Measurements from ENCODE around the gene CETP.
A peak's percentile ranks its signal among the peaks of the same experiment; 100 is the strongest.

Gene CETP, protein sequence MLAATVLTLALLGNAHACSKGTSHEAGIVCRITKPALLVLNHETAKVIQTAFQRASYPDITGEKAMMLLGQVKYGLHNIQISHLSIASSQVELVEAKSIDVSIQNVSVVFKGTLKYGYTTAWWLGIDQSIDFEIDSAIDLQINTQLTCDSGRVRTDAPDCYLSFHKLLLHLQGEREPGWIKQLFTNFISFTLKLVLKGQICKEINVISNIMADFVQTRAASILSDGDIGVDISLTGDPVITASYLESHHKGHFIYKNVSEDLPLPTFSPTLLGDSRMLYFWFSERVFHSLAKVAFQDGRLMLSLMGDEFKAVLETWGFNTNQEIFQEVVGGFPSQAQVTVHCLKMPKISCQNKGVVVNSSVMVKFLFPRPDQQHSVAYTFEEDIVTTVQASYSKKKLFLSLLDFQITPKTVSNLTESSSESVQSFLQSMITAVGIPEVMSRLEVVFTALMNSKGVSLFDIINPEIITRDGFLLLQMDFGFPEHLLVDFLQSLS

DNA sequence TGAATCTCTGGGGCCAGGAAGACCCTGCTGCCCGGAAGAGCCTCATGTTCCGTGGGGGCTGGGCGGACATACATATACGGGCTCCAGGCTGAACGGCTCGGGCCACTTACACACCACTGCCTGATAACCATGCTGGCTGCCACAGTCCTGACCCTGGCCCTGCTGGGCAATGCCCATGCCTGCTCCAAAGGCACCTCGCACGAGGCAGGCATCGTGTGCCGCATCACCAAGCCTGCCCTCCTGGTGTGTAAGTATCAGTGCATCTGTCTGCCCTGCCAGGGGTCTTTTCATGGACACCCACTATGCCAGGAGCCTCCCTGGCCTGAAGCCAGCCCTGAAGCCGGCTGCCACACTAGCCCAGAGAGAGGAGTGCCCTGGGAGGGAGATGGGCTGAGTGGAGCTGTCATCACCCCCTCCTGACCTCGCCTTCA lies at the start of gene CETP:
Gene CETP (plus strand): TSS at position 100 of the 431 bp plus-strand sequence. CDS start 30 bp downstream, at position 130.
- DNase-seq (ENCODE audit: low read depth in 2 of 2), result no peak

DNA sequence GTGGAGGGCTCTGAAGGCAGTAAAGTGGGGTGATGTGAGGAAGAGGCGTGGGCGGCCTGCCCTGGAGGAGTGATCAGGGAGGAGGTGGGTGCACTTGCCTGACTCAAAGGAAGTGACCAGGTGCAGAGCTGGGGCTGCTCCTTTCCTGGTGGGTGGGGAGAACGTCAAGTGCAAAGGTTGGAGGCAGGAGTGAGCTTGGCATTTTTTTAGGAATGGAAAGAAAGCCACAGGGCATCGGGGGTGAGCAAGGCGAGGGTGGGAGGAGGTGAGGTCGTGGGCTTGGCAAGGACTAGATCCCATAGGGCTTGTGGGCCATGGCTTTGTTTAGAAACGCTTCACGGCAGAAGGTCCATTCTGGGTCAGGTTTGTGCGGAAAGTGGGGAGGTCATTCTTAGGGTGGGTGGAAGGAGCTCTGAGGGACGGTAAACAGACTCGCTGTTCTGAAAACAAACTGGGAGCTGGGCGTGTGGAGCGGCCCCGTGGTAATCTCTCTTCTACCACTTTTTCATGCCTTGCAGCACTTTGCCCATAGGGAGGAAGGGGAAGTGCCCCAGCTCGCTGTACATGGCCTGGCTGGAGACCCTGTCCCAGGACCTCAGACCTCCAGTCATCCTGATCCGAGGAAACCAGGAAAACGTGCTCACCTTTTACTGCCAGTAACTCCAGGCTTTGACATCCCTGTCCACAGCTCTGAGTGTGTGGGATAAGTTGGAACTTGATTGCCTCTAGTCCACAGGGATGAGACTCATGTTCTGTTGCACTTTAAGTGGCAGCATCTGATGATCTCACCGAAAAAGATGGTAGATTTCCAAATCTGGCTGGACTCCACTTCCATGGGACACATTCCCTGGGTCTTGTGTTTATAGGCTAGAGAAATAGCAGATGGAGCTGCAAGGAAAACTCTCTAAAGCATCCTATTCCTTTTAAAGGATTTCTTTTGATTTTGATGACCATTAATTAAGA lies 48.7 kb upstream of the CETP start:
- DNase-seq (ENCODE audit: low read depth in 2 of 2), result no peak

DNA sequence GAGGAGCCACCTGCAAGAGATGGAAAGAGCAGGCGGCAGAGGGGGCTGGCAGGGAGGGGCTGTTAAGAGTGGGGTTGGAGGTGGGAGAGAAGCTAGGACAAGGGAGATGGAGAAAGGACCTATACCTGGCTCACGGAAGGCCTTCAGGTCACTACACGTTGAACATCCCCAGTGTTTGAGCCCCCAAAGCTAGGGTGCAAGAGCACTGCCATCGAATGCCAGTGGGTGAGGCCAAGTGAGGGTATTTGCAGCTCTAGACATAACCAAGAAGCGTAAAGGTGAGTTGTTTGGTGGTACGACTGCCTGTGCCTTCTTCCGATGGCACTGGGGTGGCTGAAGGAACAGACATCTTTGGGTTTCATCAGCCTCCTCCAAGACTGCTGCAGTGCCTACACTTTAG lies 46.9 kb upstream of the CETP start:
- DNase-seq (ENCODE audit: low read depth in 2 of 2), result no peak

DNA sequence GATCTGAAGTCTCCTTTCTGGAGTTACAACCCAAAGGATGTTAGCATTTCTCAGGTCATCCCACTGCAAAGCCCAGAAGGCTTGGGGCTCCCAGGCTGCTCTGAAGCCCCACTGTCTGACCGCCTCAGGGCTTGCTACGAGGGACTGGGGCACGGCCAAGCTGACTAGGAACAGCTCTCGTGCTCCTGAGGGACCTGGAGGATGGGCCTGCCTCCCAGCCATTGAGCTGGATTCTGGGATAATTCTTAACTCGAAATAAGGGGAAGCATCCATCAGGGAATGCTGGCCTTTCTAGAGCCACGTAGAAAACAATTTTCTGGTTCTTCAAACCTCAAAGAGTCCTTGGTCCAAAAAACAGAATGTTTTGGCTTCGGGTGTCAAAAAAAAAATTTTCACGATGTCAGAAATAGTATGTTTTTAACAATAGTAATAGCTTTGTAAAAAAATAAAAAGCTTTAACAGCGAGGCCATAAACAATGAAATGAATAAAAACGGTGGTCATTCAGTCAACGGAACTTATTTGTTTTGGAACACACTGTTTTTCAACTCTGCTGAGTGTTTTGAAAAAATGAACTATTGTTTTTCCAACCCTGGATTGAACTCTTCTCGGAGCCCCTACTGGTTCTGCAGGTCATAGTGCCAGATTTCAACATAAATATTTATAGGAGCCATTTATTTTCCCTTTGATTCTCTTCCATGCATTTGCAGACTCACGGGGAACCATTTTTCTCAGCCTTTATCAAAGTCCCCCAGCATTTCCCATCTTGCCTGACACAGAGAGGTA lies 46.2 kb upstream of the CETP start:
- DNase-seq (ENCODE audit: low read depth in 2 of 2), result no peak

DNA sequence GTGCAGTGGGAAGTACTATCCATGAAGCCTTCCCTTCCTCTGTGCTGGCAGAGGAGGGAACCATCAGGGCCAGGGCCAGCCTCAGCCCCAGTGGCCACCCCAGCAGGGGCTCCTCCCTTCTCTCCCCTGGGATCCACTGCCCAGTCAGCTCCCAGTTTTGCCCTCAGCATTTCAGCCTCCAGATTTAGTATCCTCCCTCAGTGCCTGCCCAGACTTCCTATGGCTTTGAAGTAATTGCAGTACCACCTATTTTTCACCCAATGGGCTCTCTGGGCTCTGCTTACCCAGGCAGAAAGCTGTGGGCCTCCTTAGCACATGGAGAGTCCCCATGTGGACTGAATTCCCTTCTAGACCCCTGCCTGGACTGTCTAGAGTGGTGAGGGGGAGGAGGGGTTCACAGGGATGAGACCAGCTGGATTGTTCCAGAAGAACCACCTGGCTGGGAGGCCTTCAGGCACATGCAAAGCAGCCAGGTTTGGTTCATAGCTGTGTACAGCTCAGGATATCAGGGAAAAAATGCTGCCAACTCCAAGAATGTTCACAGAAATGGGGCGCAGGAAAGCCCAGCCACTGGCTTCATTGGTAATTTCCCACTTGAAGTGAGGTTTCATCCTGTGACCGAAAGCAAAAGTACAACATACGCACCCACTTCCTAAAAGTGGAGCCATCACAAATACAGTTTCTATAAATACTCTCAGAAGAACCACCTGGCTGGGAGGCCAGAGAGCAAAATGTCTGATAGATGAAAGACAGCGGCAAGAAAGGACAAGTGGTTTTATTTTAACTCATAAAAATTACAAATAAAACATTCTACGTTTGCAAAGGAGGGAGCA lies 45.0 kb upstream of the CETP start:
- DNase-seq (ENCODE audit: low read depth in 2 of 2), result peak in 1 of 2 donors; percentile 5

DNA sequence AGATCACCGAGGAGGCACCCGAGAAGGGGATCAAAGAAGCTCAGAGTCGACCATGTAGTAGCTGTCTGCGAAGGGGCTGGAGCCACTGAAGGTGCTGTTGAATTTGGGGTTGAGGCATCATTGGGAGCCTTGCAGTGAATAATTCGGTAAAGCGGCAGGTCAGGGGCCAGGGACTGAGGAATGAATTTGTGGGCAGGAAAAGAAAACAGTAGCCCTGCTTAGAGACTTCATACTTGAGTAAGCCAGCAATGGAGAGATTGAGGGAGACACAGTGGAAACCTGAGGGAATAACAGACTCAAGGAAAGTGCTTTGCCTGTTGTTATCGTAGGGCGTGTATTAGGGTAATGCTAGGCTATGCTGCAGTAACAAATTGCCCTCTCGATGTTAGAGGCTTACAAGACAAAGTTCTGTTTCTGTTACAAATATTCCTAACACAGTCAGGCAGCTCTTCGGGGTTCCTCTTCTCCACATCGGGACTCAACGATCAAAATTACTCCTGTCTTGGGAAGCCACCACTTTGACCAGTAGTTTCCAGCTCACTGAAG lies 43.2 kb upstream of the CETP start:
- DNase-seq (ENCODE audit: low read depth in 2 of 2), result no peak

DNA sequence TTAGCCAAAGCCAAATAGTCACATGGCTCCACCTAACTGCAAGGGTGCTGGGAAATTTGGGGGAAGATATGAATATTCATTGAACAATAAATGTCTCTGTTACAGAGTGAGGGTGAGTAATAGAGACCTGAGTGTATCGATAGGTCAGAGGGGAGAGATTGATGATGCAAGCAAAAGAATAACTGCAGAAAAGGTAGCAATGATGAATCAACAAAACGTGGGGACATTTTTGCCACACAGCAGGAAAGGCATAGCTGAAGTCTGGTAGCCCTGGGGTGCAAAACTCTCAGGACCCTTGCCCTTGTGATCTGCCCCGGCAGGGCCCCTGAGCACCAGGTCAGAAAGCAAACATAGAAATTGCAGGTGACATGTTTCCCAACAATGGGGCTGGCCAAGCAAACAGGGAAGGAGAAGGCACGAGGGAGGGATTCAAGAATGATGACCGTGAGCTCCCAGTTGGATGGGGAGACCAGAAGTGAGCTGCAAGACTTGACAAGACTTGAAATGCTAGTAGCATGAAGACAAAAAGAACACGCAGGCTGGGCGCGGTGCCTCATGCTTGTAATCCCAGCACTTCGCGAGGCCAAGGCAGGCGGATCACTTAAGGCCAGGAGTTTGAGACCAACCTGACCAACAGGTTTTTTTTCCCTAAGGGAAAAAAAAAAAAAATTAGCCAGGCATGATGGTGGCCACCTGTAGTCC lies 42.5 kb upstream of the CETP start:
- no peak for DNase-seq (ENCODE audit: low read depth in 2 of 2)

DNA sequence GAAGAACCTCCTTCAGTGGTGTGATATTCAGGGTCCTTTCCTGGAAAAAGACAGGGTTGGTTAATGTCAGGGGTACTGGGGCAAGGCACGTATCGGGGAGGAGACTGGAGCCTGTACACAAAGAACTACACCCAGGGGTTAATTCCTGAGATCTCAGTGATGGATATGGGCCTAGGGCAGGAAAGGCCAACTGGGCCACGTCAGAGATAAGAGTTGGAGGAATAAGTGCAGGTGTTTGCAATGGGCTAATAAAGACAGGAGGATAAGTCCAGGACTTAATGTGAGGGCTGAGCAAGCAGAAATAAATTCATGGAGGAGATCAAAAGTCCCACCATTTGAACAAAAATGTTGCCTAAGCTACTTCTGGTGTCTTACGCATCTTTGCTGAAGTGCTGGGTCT lies 40.2 kb upstream of the CETP start:
- DNase-seq (ENCODE audit: low read depth in 2 of 2), result no peak

DNA sequence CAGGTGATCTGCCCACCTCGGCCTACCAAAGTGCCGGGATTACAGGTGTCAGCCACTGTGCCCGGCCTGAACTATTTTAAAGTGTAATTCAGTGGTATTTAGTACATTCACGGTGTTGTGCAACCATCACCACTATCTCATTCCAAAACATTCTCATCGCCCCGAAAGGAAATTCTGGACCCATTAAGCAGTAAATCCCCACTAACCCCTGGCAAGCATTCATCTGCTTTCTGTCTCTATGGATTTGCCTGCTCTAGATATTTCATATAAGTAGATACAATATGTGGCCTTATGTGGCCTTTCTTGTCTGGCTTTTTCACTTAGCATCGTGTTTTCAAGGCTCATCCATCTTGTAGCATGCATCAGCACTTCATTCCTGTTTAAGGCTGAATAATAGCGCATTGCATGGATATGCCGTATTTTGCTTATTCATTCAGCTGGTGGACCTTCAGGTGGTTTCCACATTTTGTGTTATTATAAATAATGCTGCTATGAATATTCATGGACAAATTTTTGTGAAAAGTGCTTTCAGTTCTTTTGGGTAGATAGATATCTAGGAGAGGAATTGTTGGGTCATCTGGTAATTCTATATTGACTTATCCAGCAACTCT lies 38.2 kb upstream of the CETP start:
- no peak for DNase-seq (ENCODE audit: low read depth in 2 of 2)

DNA sequence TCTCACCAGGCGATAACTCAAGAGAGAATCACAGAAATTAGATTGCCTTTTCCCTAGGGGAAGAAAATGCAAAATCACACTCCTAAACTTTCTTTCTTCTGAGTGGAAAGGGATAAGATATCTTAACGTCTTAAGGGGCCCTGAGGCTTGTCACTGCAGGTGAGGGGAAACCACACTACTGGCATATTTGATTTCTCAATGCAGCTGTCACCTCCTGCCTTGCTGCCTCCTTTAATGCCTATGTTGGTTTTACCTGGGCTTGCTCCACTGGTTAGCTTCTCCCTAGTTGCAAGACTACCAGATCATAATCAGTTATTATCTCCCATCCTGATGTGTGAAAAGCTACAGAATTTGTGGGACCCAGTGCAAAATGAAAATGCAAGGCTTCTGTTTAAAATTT lies 34.3 kb upstream of the CETP start:
- DNase-seq (ENCODE audit: low read depth in 2 of 2), result no peak

DNA sequence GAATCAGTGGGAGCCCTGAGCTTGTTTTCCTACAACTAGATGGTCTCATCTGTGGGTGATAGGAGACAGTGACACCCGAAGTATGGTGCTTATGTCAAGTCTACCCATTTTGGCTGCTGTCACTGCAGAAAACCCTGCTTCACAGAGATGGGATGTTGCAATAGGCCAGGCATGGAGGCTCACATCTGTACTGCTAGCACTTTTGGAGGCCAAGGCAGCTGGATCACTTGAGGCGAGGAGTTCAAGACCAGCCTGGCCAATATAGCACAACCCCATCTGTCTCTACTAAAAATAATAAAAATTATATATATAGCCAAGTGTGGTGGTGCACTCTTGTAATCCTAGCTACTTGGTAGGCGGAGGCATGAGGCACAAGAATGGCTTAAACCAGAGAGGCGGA lies 32.1 kb upstream of the CETP start:
- no peak for DNase-seq (ENCODE audit: low read depth in 2 of 2)

DNA sequence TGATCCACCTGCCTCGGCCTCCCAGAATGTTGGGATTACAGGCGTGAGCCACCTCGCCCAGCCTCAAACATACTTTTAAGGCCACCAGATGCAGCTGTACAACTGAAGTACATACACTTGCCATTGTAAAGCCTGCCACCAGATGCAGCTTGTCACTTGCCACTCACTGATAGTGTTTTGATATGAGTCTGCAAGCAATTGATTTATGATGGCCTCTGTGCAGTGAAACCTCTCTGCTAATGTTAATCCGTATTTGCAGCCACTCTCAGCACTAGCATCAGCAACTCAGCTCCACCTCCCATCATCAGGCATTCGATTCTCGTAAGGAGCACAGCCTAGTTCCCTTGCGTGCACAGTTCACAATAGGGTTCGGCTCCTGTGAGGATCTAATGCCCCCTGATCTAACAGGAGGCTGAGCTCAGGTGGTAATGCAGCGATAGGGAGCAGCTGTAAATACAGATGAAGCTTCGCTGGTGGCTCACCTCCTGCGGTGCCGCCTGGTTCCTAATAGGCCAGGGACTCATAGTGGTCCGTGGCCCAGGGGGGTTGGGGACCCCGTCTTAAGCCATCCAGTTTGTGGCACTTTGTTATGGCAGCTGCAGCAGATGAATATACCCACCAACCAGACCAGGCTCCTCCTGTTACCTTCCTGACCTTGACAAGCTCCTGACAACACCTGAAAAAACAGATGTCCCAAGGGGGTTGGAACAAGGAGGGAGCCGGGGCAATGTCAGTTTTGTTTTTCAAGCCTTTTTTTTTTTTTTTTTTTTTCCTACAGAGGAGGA lies 31.1 kb upstream of the CETP start:
- DNase-seq (ENCODE audit: low read depth in 2 of 2), result no peak

DNA sequence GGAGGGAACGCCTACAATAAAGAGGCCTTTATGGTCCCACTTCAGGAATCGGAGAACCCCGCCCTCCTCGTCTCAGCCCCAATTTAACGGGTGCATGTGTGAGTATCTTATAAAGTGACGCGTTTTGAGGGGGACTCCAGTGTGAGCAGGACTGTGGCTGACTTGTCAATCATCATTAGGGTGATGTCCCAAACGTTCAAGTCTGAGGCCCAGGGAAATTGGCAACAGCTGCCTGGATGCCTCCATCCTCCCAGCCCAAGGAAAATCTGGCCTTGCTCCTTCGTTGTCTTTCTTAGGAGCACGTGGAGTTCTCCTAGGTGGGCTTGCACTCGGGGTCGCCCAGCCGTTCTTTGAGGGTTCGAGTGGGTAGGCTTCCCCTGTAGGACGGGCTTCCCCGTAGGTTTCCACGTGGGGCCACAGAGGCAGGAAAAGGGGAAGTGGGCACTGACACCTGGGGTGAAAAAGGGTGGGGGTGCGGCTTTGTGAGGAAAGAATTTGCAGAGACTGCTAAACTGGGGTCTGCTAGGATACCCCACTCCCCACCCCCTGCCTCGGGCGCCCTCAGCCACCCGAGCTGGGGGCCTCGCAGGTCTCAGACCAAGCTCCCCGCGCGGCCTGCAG lies 30.4 kb upstream of the CETP start:
- DNase-seq (ENCODE audit: low read depth in 2 of 2), result peak in 1 of 2 donors; percentile 14

DNA sequence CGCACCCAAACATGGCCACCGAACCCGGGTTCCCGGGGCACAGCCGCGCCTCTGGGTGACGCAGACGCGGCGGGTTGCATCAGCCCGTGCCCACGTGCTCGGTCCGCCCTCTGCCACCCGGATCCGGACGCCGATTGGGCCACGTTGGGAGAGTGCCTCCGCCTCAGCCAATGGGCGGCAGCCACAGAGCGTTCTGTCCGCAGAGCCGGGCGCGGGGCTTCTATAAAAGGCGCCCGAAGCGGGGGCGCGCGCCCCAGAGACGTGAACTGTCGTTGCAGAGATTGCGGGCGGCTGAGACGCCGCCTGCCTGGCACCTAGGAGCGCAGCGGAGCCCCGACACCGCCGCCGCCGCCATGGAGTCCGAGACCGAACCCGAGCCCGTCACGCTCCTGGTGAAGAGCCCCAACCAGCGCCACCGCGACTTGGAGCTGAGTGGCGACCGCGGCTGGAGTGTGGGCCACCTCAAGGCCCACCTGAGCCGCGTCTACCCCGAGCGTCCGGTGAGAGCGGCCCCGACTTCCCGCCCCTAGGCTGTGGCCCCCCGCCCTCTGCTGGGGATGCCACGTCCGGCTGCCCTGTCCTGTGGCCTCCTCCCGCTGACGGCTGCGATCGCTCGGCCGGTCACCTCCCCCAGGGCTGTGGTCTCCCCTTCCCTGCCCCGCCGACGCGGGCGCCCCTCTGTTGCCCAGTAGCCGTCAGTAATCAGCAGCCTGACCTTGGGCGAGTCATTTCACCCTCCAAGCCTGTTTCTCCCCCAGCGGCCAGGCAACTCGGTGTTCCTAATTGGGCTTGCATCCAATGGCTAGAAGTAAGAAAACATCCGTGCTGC lies 29.6 kb upstream of the CETP start, which contains the start of gene HERPUD1:
Gene HERPUD1 (plus strand): TSS at position 251 of the 829 bp plus-strand sequence. CDS start 103 bp downstream, at position 354.
- DNase-seq (ENCODE audit: low read depth in 2 of 2), result peak; percentile 97 to 98

DNA sequence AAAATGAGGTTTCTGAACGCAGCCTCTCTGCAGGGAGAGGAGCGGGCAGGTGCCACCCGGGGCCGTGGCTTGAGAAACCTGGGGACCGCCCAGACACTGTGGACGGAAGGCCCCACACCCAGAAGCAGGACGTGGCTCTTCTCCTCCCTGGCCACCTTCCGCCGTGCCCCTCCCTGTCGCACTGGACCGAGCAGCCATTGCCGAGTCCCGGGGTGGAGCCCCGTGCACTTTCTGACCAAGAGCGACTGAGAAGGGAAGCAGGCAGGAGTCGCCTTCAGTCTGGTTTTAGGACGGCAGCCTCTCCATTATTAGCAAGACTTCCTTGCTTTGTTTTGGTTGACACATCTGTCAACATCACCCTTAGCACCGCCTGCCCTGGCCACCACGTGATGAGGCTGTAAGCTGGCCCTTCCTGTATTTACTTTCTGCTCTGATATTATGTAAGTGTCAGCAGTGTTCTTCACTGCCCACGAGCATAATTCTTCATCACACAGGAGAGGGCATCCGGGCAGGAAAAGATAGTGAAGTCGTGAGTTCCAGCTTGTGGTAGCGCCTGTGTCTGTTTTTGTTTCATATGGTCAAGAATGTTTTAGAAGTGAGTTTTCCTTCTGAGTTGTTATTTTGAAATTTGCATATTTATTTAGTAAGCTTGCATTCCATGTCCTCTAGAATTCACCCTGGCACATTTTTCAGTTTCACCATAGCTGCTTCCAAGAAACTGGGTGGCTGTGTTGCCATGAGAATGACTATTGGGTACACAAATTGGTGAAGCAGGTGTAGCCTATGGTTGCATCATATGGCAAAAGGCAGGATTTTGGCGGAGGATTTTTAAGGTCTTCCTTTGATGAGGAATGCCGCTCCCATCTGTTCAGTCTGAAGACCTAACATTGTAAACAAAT lies 28.8 kb upstream of the CETP start:
- peak; percentile 12 to 23 for DNase-seq (ENCODE audit: low read depth in 2 of 2)
